AG09309 (cell line): ENCODE measurements around the gene EPHA2.
"Not testable (repeated sequence)": the region's sequence is repeated elsewhere in the genome, so short reads cannot be mapped to it uniquely, and the experiment has no call there.

ENCODE experiments used
- DNase-seq: peaks from one replicate; pipeline ENCODE4 v3.0.0-alpha.2; 2010; ENCODE audit warnings: low read depth
- H3K4me3 ChIP-seq: 2 replicates; pipeline ENCODE4 v1.5.1; 2011; ENCODE audit warnings: mild to moderate bottlenecking, low read depth, low read length, moderate library complexity; ENCODE audit not compliant: control insufficient read depth
- TF ChIP-seq, protein P1 (sequence below): IDR thresholded peaks from 2 replicates; pipeline ENCODE4 v1.5.1; 2011; ENCODE audit warnings: mild to moderate bottlenecking, low read depth, low read length, inconsistent platforms; ENCODE audit not compliant: insufficient read depth, control insufficient read depth; ENCODE audit errors: missing control alignments

The EPHA2 gene

DNA sequence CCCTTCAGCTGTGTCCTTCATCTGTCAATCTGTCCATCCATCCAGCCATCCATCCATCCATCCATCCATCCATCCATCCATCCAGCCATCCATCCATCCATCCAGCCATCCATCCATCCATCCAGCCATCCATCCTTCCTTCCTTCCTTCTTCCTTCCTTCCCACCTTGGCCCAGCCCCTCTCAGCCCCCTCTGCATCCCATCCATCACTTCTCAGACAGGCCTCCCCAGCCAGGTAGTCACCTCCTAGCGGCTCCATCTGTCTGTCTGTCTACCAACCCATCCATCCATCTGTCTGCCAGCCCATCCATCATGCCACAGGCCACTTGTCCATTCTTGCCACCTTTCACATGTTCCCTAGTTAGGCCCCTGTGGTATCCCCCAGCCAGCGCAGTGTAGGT is 10.2 kb upstream of the EPHA2 start:
- H3K4me3 ChIP-seq: no peak overlapping the region
- DNase-seq: no peak
- TF ChIP-seq, protein P1, sequence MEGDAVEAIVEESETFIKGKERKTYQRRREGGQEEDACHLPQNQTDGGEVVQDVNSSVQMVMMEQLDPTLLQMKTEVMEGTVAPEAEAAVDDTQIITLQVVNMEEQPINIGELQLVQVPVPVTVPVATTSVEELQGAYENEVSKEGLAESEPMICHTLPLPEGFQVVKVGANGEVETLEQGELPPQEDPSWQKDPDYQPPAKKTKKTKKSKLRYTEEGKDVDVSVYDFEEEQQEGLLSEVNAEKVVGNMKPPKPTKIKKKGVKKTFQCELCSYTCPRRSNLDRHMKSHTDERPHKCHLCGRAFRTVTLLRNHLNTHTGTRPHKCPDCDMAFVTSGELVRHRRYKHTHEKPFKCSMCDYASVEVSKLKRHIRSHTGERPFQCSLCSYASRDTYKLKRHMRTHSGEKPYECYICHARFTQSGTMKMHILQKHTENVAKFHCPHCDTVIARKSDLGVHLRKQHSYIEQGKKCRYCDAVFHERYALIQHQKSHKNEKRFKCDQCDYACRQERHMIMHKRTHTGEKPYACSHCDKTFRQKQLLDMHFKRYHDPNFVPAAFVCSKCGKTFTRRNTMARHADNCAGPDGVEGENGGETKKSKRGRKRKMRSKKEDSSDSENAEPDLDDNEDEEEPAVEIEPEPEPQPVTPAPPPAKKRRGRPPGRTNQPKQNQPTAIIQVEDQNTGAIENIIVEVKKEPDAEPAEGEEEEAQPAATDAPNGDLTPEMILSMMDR: no peak

DNA sequence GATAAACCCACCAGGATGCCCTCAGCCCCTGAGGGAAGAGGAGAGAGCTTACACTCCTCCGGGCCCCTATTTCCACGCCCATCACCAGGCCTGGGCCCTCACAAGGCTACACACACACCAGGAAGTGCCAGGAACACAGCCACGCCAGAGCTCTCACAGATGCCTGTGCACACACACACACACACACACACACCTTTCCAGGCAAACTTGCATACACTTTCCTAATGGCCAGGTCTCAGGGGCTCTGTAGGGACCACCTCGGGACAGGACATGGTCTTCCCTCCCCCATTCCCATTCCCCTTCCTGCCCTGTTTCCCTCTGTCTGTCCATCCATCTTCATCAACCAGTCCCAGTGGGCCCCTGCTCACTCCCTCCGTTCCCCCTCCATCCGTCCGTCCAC is 9.7 kb upstream of the EPHA2 start:
- no peak for DNase-seq

DNA sequence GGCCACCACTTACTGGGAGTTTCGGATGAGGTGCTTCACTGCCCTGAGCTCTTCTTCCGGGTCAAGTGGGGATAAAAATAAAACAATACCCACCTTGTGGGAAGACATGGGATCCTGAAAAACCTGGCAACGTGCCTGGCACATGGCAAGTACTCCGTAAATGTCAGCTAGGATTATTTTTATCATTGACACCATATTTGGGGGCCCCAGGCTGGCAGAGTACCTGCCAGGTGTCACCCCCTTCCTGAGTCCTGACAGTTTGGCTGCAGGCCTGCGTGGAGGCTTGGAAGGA is 9.2 kb upstream of the EPHA2 start:
- TF ChIP-seq, protein P1: no peak
- DNase-seq: no peak
- H3K4me3 ChIP-seq: no peak overlapping the region

More for the DNA sequence above, 9.7 kb upstream of the EPHA2 start:
- TF ChIP-seq, protein P1: no peak
- H3K4me3 ChIP-seq: no peak overlapping the region

DNA sequence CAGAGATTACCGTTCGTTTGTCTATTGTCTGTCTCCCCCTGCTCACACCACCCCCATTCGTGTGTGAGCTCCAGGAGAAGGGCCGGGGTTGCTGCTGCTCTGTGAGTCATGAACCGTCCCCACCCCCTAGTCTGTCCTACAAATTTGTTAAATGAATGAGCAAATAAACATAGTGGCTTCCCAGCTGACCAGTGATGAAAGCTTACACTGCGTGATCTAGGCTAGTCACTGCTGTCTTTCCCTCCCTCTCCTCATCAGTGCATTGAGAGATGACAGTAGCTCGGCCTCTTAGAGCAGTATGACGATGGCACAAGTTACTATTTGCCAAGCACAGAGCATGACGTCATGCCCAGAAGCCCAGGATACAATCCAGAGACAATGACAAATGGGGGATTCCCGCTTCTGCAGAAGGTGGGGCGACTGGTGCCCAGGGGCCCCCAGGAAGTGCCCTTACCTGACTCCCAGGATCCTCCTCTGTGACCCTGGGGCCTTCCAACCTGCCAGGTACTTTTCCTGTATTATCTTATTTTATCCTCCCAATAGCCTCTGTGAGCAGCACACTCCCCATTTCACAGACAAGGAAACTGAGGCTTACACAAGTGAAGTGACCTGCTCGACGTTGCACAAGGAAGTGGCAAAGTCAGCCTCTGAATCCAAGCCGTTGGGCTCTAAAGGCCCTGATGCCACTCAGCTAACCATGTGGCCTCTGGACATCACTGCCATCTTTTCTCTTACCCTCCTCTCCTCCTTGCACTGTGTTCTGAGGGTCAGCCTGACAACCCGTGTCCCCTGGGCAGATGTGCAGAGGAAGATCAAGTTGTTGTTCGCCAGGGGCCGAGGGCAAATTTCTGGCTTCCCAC is 8.6 kb upstream of the EPHA2 start:
- TF ChIP-seq, protein P1: no peak
- no peak overlapping the region for H3K4me3 ChIP-seq
- peak; percentile 82 for DNase-seq

DNA sequence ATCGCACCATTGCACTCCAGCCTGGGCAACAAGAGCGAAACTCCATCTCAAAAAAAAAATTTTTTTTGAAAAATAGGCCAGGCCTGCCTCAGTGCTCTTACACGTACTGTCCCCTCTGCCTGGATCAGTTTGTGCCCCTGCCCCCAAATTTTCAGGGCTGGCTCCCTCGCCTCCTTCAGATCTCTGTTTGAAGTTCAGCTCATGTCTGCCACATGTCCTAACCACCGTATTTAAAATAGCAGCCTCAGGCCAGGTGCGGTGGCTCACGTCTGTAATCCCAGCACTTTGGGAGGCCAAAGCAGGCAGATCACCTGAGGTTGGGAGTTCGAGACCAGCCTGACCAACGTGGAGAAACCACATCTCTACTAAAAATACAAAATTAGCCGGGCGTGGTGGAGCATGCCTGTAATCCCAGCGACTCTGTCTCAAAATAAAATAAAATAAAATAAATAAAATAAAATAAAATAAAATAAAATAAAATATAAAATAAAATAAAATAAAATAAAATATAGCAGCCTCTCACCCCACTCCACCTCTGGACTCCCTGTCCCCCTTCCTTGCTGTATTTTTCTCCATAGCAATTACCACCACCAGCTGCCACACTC is 7.8 kb upstream of the EPHA2 start:
- not testable (repeated sequence) for DNase-seq, H3K4me3 ChIP-seq

DNA sequence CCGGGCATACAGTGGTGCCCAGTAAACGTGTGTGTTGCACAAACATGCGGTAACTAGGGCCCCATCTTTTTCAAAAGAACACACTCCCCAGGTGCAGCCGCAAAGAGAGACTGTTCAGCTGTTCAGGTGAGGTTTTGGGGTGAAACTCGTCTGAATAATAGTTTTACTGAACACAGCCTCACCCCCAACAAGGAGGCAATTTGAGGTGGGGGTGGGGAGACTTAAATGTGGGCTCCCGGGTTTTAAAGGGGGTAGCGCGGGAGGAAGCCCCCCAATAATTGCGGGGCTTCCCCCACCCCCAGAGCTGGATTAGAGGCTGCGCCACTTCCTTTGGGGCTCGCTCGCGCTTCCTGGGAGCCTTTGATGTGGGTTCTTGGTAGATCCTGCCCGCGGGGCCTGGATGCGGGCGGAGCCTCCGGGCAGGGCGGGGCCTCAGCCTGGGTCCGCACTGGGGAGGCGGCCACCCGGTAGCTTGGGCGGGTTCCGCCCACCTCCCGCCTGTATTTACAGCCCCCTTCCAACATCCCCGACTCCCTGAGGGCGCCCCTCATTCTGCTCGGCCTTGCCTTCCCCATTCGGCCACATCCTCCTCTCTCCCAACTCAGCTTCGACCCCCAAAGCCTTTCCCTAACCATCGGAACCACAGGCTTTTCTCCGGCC is 6.4 kb upstream of the EPHA2 start:
- H3K4me3 ChIP-seq: no peak overlapping the region
- DNase-seq: no peak
- TF ChIP-seq, protein P1: no peak

DNA sequence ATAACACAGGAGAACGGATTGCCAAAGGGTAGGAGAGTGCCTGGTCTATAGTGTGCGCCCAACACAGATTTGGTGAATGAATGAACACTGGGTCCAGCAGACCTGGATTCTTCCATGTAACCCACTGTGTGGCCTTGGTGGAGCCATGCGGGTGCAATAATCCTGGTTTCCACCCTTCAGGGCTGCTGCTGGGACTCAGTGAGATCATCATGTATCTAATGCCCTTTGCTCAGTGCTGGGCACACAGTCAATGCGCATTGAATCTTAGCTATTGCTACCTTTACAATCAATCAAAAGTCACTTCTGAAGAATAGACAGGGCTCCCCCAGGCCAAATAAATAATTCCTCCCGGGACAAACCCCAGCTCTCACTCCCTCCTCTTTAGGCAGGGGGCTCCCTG is 5.8 kb upstream of the EPHA2 start:
- no peak overlapping the region for H3K4me3 ChIP-seq
- TF ChIP-seq, protein P1: no peak

More for the DNA sequence above, 5.8 kb upstream of the EPHA2 start:
- DNase-seq: no peak
